T-cell (primary cell): ENCODE measurements around the gene FXYD6. TPM values are rescaled to one million over a fixed set of nuclear protein-coding genes. Genes with fewer than 3 reads are reported as not detected.
A peak's percentile ranks its signal among the peaks of the same experiment; 100 is the strongest.

Experiments used
- ATAC-seq, 4 experiments: fragments of 200-7000 bp in 3 of 4; fragments of 150-1000 bp in 1 of 4; cut with Tn5 transposase; replicated peaks in 1 of 4; 1 replicate in 3 of 4; 2 replicates in 1 of 4; pipeline ENCODE4 v1.10.0; 2021; ENCODE audit warnings: moderate library complexity in 3 of 4, mild to moderate bottlenecking in 2 of 4, moderate number of reproducible peaks in 1 of 4
- CTCF ChIA-PET, 2 donors: fragments of 300-600 bp; sonication (Branson Sonifier 250); formaldehyde crosslinking; loops; one replicate each; lab custom pipeline; 2022; ENCODE audit warnings: antibody characterized with exemption in 2 of 2; lab: Charles Lee
- POLR2A ChIA-PET, 2 donors: fragments of 300-600 bp; sonication (Branson Sonifier 250); formaldehyde crosslinking; loops; one replicate each; lab custom pipeline; 2022; ENCODE audit warnings: antibody characterized with exemption in 2 of 2; lab: Charles Lee
- DNase-seq, 35 experiments: peaks; one replicate each; pipeline versions ENCODE4 v3.0.0 to v3.0.0-alpha.2; 2013 to 2023
- H3K27ac ChIP-seq: one replicate; pipeline ENCODE4 v1.5.1; 2013; ENCODE audit warnings: low read length
- H3K27me3 ChIP-seq, 2 experiments: replicated peaks in 1 of 2; 1 replicate in 1 of 2; 2 replicates in 1 of 2; pipeline versions ENCODE4 v1.6.1 to v1.7.0; 2013; ENCODE audit warnings: low read length in 1 of 2, mixed read lengths in 1 of 2; ENCODE audit not compliant: control insufficient read depth in 2 of 2, insufficient read depth in 2 of 2; ENCODE audit errors: extremely low read depth in 1 of 2
- H3K36me3 ChIP-seq, 2 donors: 1 replicate in 1 of 2; 2 replicates in 1 of 2; pipeline versions ENCODE4 v1.6.1 to v1.7.0; 2013; ENCODE audit warnings: low read length in 1 of 2; ENCODE audit not compliant: control insufficient read depth in 2 of 2, insufficient read depth in 1 of 2; ENCODE audit errors: extremely low read depth in 1 of 2
- H3K4me1 ChIP-seq, 2 experiments: 1 replicate in 1 of 2; 2 replicates in 1 of 2; pipeline versions ENCODE4 v1.6.1 to v1.7.0; 2013; ENCODE audit warnings: low read length in 2 of 2, mixed read lengths in 1 of 2; ENCODE audit not compliant: insufficient read depth in 2 of 2, control insufficient read depth in 1 of 2; ENCODE audit errors: extremely low read depth in 1 of 2
- H3K4me3 ChIP-seq, 2 donors: 1 replicate in 1 of 2; 2 replicates in 1 of 2; pipeline versions ENCODE4 v1.5.1 to v1.7.0; 2013; ENCODE audit warnings: mild to moderate bottlenecking in 2 of 2, low read length in 1 of 2, moderate library complexity in 1 of 2; ENCODE audit not compliant: control insufficient read depth in 1 of 2; ENCODE audit errors: extremely low read depth in 1 of 2
- H3K9me3 ChIP-seq: 2 replicates; pipeline ENCODE4 v1.7.0; 2013
- H3K27ac Mint-ChIP-seq, 2 donors: one replicate each; pipeline ENCODE4 v1.8.0; 2020 to 2021; ENCODE audit warnings: mild to moderate bottlenecking in 2 of 2, mixed read lengths in 2 of 2
- H3K27me3 Mint-ChIP-seq, 2 donors: one replicate each; pipeline ENCODE4 v1.8.0; 2021 to 2022; ENCODE audit warnings: mixed read lengths in 2 of 2
- H3K36me3 Mint-ChIP-seq: one replicate; pipeline ENCODE4 v1.8.0; 2021; ENCODE audit warnings: mixed read lengths
- H3K4me1 Mint-ChIP-seq, 3 donors: one replicate each; pipeline ENCODE4 v1.8.0; 2020 to 2022; ENCODE audit warnings: mixed read lengths in 3 of 3, mild to moderate bottlenecking in 1 of 3
- H3K4me3 Mint-ChIP-seq, 3 donors: one replicate each; pipeline ENCODE4 v1.8.0; 2020 to 2022; ENCODE audit warnings: mild to moderate bottlenecking in 3 of 3, mixed read lengths in 3 of 3, moderate library complexity in 3 of 3
- H3K9me3 Mint-ChIP-seq, 3 donors: one replicate each; pipeline ENCODE4 v1.8.0; 2020 to 2022; ENCODE audit warnings: mixed read lengths in 3 of 3
- WGBS: methylation state at CpG from one replicate; pipeline ENCODE4 v1.1.5; 2013; ENCODE audit warnings: missing lambda C conversion rate; ENCODE audit not compliant: insufficient coverage; 5-methylcytosine and 5-hydroxymethylcytosine counted together
- total RNA-seq, 35 experiments: library from RNA in 6 of 35; stranded (reverse) in 6 of 35; fragments of 120-200 nt in 1 of 35; gene quantifications; one replicate each; pipeline versions ENCODE4 v1.2.1 to v1.2.4 and lab custom pipeline; 2013 to 2026

Gene FXYD6
- total RNA-seq, 5 donors from 2014 or later (not counting 1 experiment from before 2014, with no cell fraction given), result 0.38 to 0.73 (median 0.53) TPM; not detected in 2

- WGBS, result 86% methylated on average over 1 of the region's 3 CpGs
Observed at GRCh38 chr11:117851106-117851505, 25.4 kb downstream of the FXYD6 start.

GRCh38 chr11:117849781-117850414, 26.6 kb downstream of the FXYD6 start:
- DNase-seq, result no peak
- ChIA-PET CTCF (interaction anchor here in 1 of 2 donors (0.7 to 1.9 kb wide), 4 partner anchors 93 to 203 kb away, joined by 3 to 4 read pairs (median 3); no protein-coding TSS in a partner anchor), POLR2A (no interaction called here)
- H3K4me1 ChIP-seq, result peaks cover 0 to 6% of the 10 kb centered on the region in 2 experiments
- Mint-ChIP-seq H3K27me3 (peaks cover 6 to 16% of the 10 kb centered on the region in 2 donors), H3K27ac (no peak overlapping the region), H3K4me3 (no peak overlapping the region), H3K4me1 (peaks cover 5 to 7% (median 6%) of the 10 kb centered on the region in 3 donors), H3K36me3 (peaks cover 11% of the 10 kb centered on the region), H3K9me3 (peaks cover 0 to 10% (median 8%) of the 10 kb centered on the region in 3 donors)
- ATAC-seq, result no peak
- whole genome bisulfite sequencing, result 38% methylated on average over 2 of the region's 6 CpGs
- no peaks in the 10 kb centered on the region for H3K9me3 ChIP-seq
- H3K27ac ChIP-seq, result no peak overlapping the region
- H3K27me3 ChIP-seq, result no peaks in the 10 kb centered on the region
- no peaks in the 10 kb centered on the region for H3K36me3 ChIP-seq
- H3K4me3 ChIP-seq, result no peak overlapping the region

More at GRCh38 chr11:117851106-117851505, 25.4 kb downstream of the FXYD6 start:
- Mint-ChIP-seq H3K4me3 (no peak overlapping the region), H3K9me3 (peaks cover 0 to 10% (median 8%) of the 10 kb centered on the region in 3 donors), H3K36me3 (peaks cover 11% of the 10 kb centered on the region), H3K27ac (no peak overlapping the region), H3K27me3 (peaks cover 6 to 19% of the 10 kb centered on the region in 2 donors), H3K4me1 (peaks cover 5 to 7% (median 6%) of the 10 kb centered on the region in 3 donors)
- Histone ChIP-seq H3K9me3 (no peaks in the 10 kb centered on the region), H3K27me3 (peaks cover 0 to 2% of the 10 kb centered on the region in 2 experiments), H3K4me1 (peaks cover 0 to 6% of the 10 kb centered on the region in 2 experiments), H3K27ac (no peak overlapping the region), H3K36me3 (no peaks in the 10 kb centered on the region), H3K4me3 (no peak overlapping the region)
- CTCF ChIA-PET, result interaction anchor here in 1 of 2 donors (0.5 kb wide), 1 partner anchor 131 kb away, joined by 7 read pairs; no protein-coding TSS in a partner anchor
- POLR2A ChIA-PET, result no interaction called here
- DNase-seq (no peak), ATAC-seq (no peak)

GRCh38 chr11:117843666-117844484, 32.6 kb downstream of the FXYD6 start:
- DNase-seq (peak; percentile 37 to 90 (median 75)), ATAC-seq (peak; percentile 78 to 83 (median 82))
- Mint-ChIP-seq H3K27ac (no peak overlapping the region), H3K9me3 (no peaks in the 10 kb centered on the region), H3K4me3 (no peak overlapping the region), H3K36me3 (no peaks in the 10 kb centered on the region), H3K4me1 (peaks cover 0 to 6% (median 0%) of the 10 kb centered on the region in 3 donors), H3K27me3 (peaks cover 0 to 2% of the 10 kb centered on the region in 2 donors)
- ChIA-PET POLR2A (no interaction called here), CTCF (interaction anchor here (0.5 to 4.1 kb wide), 12 partner anchors 36 to 211 kb away, joined by 3 to 46 read pairs (median 4); no protein-coding TSS in a partner anchor)
- H3K4me3 ChIP-seq, result no peak overlapping the region
- 27% methylated on average over 8 of the region's 9 CpGs for WGBS
- no peaks in the 10 kb centered on the region for H3K9me3 ChIP-seq
- H3K36me3 ChIP-seq, result no peaks in the 10 kb centered on the region
- peaks cover 0 to 6% of the 10 kb centered on the region in 2 experiments for H3K27me3 ChIP-seq
- H3K4me1 ChIP-seq, result peaks cover 0 to 8% of the 10 kb centered on the region in 2 experiments
- no peak overlapping the region for H3K27ac ChIP-seq

GRCh38 chr11:117842131-117842941, 34.1 kb downstream of the FXYD6 start:
- POLR2A ChIA-PET, result interaction anchor here (0.6 to 0.7 kb wide), 3 partner anchors 145 to 208 kb away, joined by 3 to 6 read pairs (median 3); no protein-coding TSS in a partner anchor
- Histone ChIP-seq H3K4me3 (no peak overlapping the region), H3K27ac (no peak overlapping the region), H3K36me3 (no peaks in the 10 kb centered on the region), H3K4me1 (peaks cover 0 to 20% of the 10 kb centered on the region in 2 experiments), H3K9me3 (no peaks in the 10 kb centered on the region), H3K27me3 (peaks cover 0 to 16% of the 10 kb centered on the region in 2 experiments)
- CTCF ChIA-PET, result interaction anchor here (0.7 to 4.1 kb wide), 9 partner anchors 19 to 554 kb away, joined by 3 to 46 read pairs (median 3); no protein-coding TSS in a partner anchor
- H3K36me3 Mint-ChIP-seq, result no peaks in the 10 kb centered on the region
- H3K27ac Mint-ChIP-seq, result no peak overlapping the region
- H3K4me1 Mint-ChIP-seq, result peaks cover 0 to 10% (median 0%) of the 10 kb centered on the region in 3 donors
- H3K4me3 Mint-ChIP-seq, result no peak overlapping the region
- peak in 1 of 35 experiments; percentile 11 for DNase-seq
- 90% methylated on average over 10 of the region's 16 CpGs for WGBS
- H3K9me3 Mint-ChIP-seq, result no peaks in the 10 kb centered on the region
- no peak for ATAC-seq
- peaks cover 0 to 2% of the 10 kb centered on the region in 2 donors for H3K27me3 Mint-ChIP-seq

GRCh38 chr11:117841551-117842031, 34.9 kb downstream of the FXYD6 start:
- POLR2A ChIA-PET, result interaction anchor here in 1 of 2 donors (0.6 kb wide), 1 partner anchor 209 kb away, joined by 3 read pairs; no protein-coding TSS in a partner anchor
- no peaks in the 10 kb centered on the region for H3K36me3 ChIP-seq
- WGBS, result 80% methylated on average over 2 of the region's 7 CpGs

More at GRCh38 chr11:117841551-117842031, 34.9 kb downstream of the FXYD6 start:
- ATAC-seq (no peak), DNase-seq (peak in 1 of 35 experiments; percentile 14)
- no peak overlapping the region for H3K27ac Mint-ChIP-seq
- peaks cover 0 to 24% of the 10 kb centered on the region in 2 experiments for H3K27me3 ChIP-seq
- peaks cover 0 to 24% of the 10 kb centered on the region in 2 experiments for H3K4me1 ChIP-seq
- no peak overlapping the region for H3K4me3 Mint-ChIP-seq
- no peak overlapping the region for H3K4me3 ChIP-seq
- no peaks in the 10 kb centered on the region for H3K9me3 ChIP-seq
- H3K27me3 Mint-ChIP-seq, result peaks cover 1 to 2% of the 10 kb centered on the region in 2 donors
- H3K9me3 Mint-ChIP-seq, result no peaks in the 10 kb centered on the region
- CTCF ChIA-PET, result interaction anchor here in 1 of 2 donors (0.6 to 4.1 kb wide), 3 partner anchors 179 to 756 kb away, joined by 3 to 46 read pairs (median 4); no protein-coding TSS in a partner anchor
- H3K4me1 Mint-ChIP-seq, result peaks cover 0 to 10% (median 0%) of the 10 kb centered on the region in 3 donors
- no peaks in the 10 kb centered on the region for H3K36me3 Mint-ChIP-seq
- H3K27ac ChIP-seq, result no peak overlapping the region
